Measurements from ENCODE around the gene ZNF892. TPM values are rescaled to one million over a fixed set of nuclear protein-coding genes. Genes with fewer than 3 reads are reported as not detected.

The ZNF892 gene
- total and polyA plus RNA-seq, 2 of the 8 experiments (the other 6 are each of a cell fraction or from before 2014, with no cell fraction given) = 1.4 to 10.7 TPM

DNA sequence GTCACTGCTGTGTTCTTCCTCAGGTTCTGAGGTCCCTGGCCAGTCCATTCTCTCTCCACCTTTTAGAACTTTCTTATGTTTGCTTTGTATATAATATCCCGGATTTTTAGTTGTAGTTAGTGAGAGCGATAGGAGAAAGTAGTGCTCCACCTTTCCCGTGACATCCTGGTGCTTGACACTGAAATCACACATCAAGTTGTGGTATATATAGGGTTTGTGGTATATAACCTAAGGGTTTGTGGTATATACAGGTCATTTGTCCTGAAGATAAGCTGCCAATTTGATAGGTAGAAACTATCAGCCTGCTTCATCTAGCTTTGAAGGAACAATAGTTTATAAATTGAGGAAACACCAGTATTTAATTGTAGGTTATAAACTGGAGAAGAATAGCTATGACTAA, 13.1 kb downstream of the ZNF892 start:
- POLR2A ChIA-PET (ENCODE audit: partially characterized antibody) = no interaction called here
- Histone ChIP-seq H3K4ac (replicated peaks; ENCODE audit: insufficient read length, low read depth, low read length) (no peak overlapping the region), H2BK12ac (ENCODE audit: low read depth, low read length) (no peak overlapping the region), H3K9ac (replicated peaks in 1 of 4; ENCODE audit: extremely low read depth in 1 of 4, low read depth in 3 of 4, low read length in 3 of 4) (no peak overlapping the region), H3K4me1 (replicated peaks in 1 of 4; ENCODE audit: control insufficient read depth in 3 of 4, insufficient read depth in 4 of 4, low read length in 3 of 4) (no peaks in the 10 kb centered on the region), H4K5ac (ENCODE audit: insufficient read length, low read depth, low read length) (no peak overlapping the region), H2AK5ac (ENCODE audit: low read depth, low read length) (no peak overlapping the region), H4K91ac (replicated peaks; ENCODE audit: insufficient read length, low read length) (no peak overlapping the region), H2BK20ac (ENCODE audit: low read length) (no peak overlapping the region), H3K23ac (ENCODE audit: insufficient read length) (no peak overlapping the region), H3K79me2 (ENCODE audit: control insufficient read depth in 1 of 2, insufficient read depth in 2 of 2, low read length in 2 of 2) (no peaks in the 10 kb centered on the region), H2BK120ac (replicated peaks; ENCODE audit: low read depth, low read length) (no peak overlapping the region), H3K14ac (ENCODE audit: insufficient read length) (no peak overlapping the region), H3K27me3 (replicated peaks in 1 of 4; ENCODE audit: control insufficient read depth in 3 of 4, extremely low read depth in 1 of 4, insufficient read depth in 3 of 4, low read length in 3 of 4) (no peaks in the 10 kb centered on the region), H3K23me2 (ENCODE audit: low read depth, low read length) (no peaks in the 10 kb centered on the region), H4K8ac (ENCODE audit: extremely low read depth, insufficient read depth, low read length) (no peak overlapping the region), H3K4me3 (ENCODE audit: extremely low read depth in 1 of 4, insufficient read depth in 2 of 4, low read depth in 3 of 4, low read length in 4 of 4) (no peak overlapping the region), H2BK5ac (ENCODE audit: low read depth, low read length) (no peak overlapping the region), H3K56ac (replicated peaks; ENCODE audit: insufficient read length, low read depth, low read length) (no peak overlapping the region), H3K27ac (ENCODE audit: low read depth, low read length) (no peak overlapping the region), H3K79me1 (ENCODE audit: low read depth, low read length) (no peaks in the 10 kb centered on the region), H3K9me3 (ENCODE audit: insufficient read depth in 2 of 2, low read depth in 1 of 2, low read length in 1 of 2) (peaks cover 74 to 75% of the 10 kb centered on the region in 2 experiments), H2AFZ (ENCODE audit: low read length) (no peak overlapping the region), H3K4me2 (ENCODE audit: insufficient read depth in 1 of 2, low read depth in 2 of 2, low read length in 2 of 2) (no peak overlapping the region), H2BK15ac (ENCODE audit: low read length) (no peak overlapping the region), H4K20me1 (replicated peaks in 1 of 2; ENCODE audit: control insufficient read depth in 1 of 2, insufficient read depth in 2 of 2, low read length in 2 of 2) (no peaks in the 10 kb centered on the region), H3K36me3 (ENCODE audit: control insufficient read depth in 2 of 4, insufficient read depth in 4 of 4, low read length in 3 of 4) (peaks cover 0 to 46% (median 10%) of the 10 kb centered on the region in 4 experiments; a peak in 6 of 8 replicates), H3K18ac (ENCODE audit: extremely low read depth, low read length) (no peak overlapping the region)
- FAIRE-seq (no peak), DNase-seq (ENCODE audit: low read depth in 1 of 2, low spot score in 2 of 2) (no peak)
- CTCF ChIA-PET (ENCODE audit: partially characterized antibody) = interaction anchor here (1.1 kb wide), 1 partner anchor 55 kb away, joined by 3 read pairs; no protein-coding TSS in a partner anchor
- 90% methylated on average over 3 of the region's 3 CpGs; no CpG with 5 or more reads in 1 of the 2 experiments for WGBS, 2 experiments (ENCODE audit: extremely low coverage in 1 of 2, insufficient coverage in 1 of 2, insufficient read length in 1 of 2, insufficient replicate concordance in 2 of 2, low coverage in 1 of 2, low lambda C conversion rate in 2 of 2, missing lambda C conversion rate in 1 of 2)
- TF ChIP-seq POLR2A (IDR thresholded peaks at IDR 0.05; ENCODE audit: control extremely low read depth in 1 of 2, low read depth in 2 of 2, low read length in 2 of 2) (no peak), RBBP5 (IDR thresholded peaks at IDR 0.05; ENCODE audit: borderline replicate concordance, low read depth, low read length) (no peak), TBP (IDR thresholded peaks at IDR 0.05; ENCODE audit: low read depth, low read length) (no peak), NANOG (IDR thresholded peaks at IDR 0.05; ENCODE audit: insufficient read depth, low read depth, low read length, poor library complexity, severe bottlenecking) (no peak), JUN (IDR thresholded peaks at IDR 0.05; ENCODE audit: low read depth, low read length) (no peak), PHF8 (conservative IDR thresholded peaks at IDR 0.05; ENCODE audit: low read depth, low read length) (no peak), POLR2AphosphoS5 (IDR thresholded peaks at IDR 0.05; ENCODE audit: low read depth, low read length) (no peak), EZH2 (IDR thresholded peaks at IDR 0.05; ENCODE audit: low read depth, low read length, severe bottlenecking) (no peak), TEAD4 (IDR thresholded peaks at IDR 0.05; ENCODE audit: low read depth, low read length) (no peak), YY1 (IDR thresholded peaks at IDR 0.05; ENCODE audit: low read depth, low read length) (no peak), BACH1 (IDR thresholded peaks at IDR 0.05; ENCODE audit: low read length) (no peak), CREB1 (IDR thresholded peaks at IDR 0.05) (no peak), SIX5 (IDR thresholded peaks at IDR 0.05; ENCODE audit: low read depth, low read length) (no peak), CTBP2 (IDR thresholded peaks at IDR 0.05; ENCODE audit: borderline replicate concordance, insufficient read depth, insufficient read length, low read length) (no peak), EP300 (IDR thresholded peaks at IDR 0.05; ENCODE audit: borderline replicate concordance in 1 of 2, low read depth in 2 of 2, low read length in 2 of 2) (no peak)
